ENCODE results near the gene HTT.

DNA sequence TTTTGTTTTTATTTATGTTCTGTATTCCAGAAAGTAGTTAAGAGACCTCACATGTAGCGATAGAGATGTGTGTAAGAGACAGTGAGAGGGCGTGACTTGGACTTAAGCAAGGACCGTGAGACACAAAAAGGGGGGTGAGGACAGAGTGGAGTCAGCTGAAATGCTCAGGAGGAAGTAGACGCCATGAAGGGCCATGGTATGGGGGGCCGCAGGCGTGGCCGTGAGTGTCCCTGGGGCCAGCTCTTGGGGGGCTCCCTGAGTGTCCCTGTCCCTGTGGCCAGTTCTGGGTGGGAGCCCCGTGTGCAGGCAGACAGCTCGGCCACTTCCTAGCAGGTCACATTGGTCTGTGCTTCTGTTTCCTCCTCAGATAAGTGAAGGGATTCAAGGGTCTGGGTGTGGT lies 151.5 kb downstream of the HTT start:
- TF ChIP-seq CTCF (IDR thresholded peaks at IDR 0.05) (no peak), POLR2A (IDR thresholded peaks at IDR 0.05) (no peak)
